Measurements from ENCODE around the gene NEIL3. TPM values are rescaled to one million over a fixed set of nuclear protein-coding genes. Genes with fewer than 3 reads are reported as not detected.

Gene NEIL3, protein sequence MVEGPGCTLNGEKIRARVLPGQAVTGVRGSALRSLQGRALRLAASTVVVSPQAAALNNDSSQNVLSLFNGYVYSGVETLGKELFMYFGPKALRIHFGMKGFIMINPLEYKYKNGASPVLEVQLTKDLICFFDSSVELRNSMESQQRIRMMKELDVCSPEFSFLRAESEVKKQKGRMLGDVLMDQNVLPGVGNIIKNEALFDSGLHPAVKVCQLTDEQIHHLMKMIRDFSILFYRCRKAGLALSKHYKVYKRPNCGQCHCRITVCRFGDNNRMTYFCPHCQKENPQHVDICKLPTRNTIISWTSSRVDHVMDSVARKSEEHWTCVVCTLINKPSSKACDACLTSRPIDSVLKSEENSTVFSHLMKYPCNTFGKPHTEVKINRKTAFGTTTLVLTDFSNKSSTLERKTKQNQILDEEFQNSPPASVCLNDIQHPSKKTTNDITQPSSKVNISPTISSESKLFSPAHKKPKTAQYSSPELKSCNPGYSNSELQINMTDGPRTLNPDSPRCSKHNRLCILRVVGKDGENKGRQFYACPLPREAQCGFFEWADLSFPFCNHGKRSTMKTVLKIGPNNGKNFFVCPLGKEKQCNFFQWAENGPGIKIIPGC
- polyA plus RNA-seq (0.82 to 7.6 TPM (median 5.6 TPM) in 3 replicates), polyA minus RNA-seq (0.73 to 5.8 TPM in 2 of 3 replicates, not detected in the other)
- not detected for polyA plus RNA-seq (2011; ENCODE audit: low read depth)
- polyA plus RNA-seq (2011; cell fraction: cytosol; rRNA removed): 1.2 and 2.4 TPM in 2 replicates
- polyA plus RNA-seq (2011; cell fraction: nucleus; rRNA removed): 1.0 and 1.6 TPM in 2 replicates
- polyA plus RNA-seq (2012; ENCODE audit: low replicate concordance): 0.07 and 3.7 TPM in 2 replicates
- not detected for polyA minus RNA-seq (2011; cell fraction: cytosol; rRNA and poly(A)+ RNA removed)
- polyA minus RNA-seq (2011; cell fraction: nucleus; rRNA and poly(A)+ RNA removed): 0.54 and 1.2 TPM in 2 replicates

DNA sequence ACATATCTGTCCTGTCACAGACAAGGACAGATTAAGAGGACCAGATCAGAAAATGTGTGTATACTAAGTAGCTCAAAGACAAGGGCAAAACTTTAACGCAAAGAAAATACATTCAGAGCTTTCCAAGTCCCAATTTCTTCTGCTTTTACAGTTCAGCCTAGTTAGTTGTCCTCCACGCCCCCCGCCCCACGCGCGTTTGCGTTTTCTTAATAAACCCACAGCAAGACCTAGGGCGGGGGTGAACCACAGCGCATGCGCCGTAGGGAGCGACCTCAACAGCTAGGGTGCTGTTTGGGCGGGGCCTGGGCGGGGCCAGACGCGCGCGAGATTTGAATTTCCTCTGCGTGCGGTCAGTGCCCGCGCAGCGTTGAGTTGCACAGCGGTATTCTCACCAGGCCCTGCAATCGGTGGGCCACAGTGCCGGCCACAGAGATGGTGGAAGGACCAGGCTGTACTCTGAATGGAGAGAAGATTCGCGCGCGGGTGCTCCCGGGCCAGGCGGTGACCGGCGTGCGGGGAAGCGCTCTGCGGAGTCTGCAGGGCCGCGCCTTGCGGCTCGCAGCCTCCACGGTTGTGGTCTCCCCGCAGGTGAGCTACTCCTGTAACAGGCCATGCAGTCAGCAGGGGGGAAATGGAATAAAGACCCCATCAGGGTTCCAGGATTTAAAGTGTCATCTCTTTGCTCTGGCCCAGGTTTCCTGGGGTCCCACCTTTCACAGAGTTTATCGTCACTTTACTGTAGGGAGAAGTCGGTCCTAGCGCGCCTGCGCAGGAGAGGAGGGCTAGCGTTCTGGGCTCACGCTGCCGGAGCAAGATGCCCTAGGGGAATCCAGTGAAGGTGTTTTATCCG is at the start of gene NEIL3:
NEIL3 (plus strand) TSS at position 353 of the 850 bp plus-strand sequence; CDS start at position 433, 80 bp downstream.
- FAIRE-seq (peak; percentile 44), DNase-seq (ENCODE audit: low read depth, low spot score) (peak; percentile 36)
- TF ChIP-seq EZH2 (IDR thresholded peaks at IDR 0.05; ENCODE audit: low read length): no peak
- TF ChIP-seq, protein P1, sequence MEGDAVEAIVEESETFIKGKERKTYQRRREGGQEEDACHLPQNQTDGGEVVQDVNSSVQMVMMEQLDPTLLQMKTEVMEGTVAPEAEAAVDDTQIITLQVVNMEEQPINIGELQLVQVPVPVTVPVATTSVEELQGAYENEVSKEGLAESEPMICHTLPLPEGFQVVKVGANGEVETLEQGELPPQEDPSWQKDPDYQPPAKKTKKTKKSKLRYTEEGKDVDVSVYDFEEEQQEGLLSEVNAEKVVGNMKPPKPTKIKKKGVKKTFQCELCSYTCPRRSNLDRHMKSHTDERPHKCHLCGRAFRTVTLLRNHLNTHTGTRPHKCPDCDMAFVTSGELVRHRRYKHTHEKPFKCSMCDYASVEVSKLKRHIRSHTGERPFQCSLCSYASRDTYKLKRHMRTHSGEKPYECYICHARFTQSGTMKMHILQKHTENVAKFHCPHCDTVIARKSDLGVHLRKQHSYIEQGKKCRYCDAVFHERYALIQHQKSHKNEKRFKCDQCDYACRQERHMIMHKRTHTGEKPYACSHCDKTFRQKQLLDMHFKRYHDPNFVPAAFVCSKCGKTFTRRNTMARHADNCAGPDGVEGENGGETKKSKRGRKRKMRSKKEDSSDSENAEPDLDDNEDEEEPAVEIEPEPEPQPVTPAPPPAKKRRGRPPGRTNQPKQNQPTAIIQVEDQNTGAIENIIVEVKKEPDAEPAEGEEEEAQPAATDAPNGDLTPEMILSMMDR (optimal IDR thresholded peaks at IDR 0.05 in 1 of 3, IDR thresholded peaks at IDR 0.05 in 1 of 3, conservative IDR thresholded peaks at IDR 0.05 in 1 of 3; ENCODE audit: extremely low read depth in 1 of 3, insufficient read depth in 2 of 3, low read length in 3 of 3): no peak
- Histone ChIP-seq H3K27me3 (ENCODE audit: control insufficient read depth, extremely low read depth, insufficient read depth, low read length) (no peaks in the 10 kb centered on the region), H3K36me3 (ENCODE audit: control insufficient read depth in 2 of 2, extremely low read depth in 1 of 2, insufficient read depth in 2 of 2, low read length in 2 of 2) (no peaks in the 10 kb centered on the region), H2AFZ (ENCODE audit: control insufficient read depth, low read length) (peak within 1 kb of the TSS; percentile 96), H3K27ac (ENCODE audit: control insufficient read depth, insufficient read depth, low read length) (peak within 1 kb of the TSS; percentile 67), H3K9me1 (ENCODE audit: control insufficient read depth, extremely low read depth, insufficient read depth, low read length) (no peaks in the 10 kb centered on the region), H3K79me2 (ENCODE audit: control insufficient read depth, insufficient read depth, low read length) (peaks cover 30% of the 10 kb centered on the region), H3K9ac (ENCODE audit: control insufficient read depth, extremely low read depth, insufficient read depth, low read length) (peak within 1 kb of the TSS; percentile 81), H4K20me1 (ENCODE audit: control insufficient read depth, extremely low read depth, insufficient read depth, low read length) (no peaks in the 10 kb centered on the region), H3K4me3 (ENCODE audit: control insufficient read depth in 2 of 3, extremely low read depth in 1 of 3, insufficient read depth in 2 of 3, low read depth in 1 of 3, low read length in 3 of 3) (peak within 1 kb of the TSS; percentile 84 to 99 (median 94)), H3K4me2 (ENCODE audit: control insufficient read depth, extremely low read depth, insufficient read depth, low read depth, low read length) (peak within 1 kb of the TSS; percentile 94), H3K4me1 (ENCODE audit: control insufficient read depth, extremely low read depth, insufficient read depth, low read length) (peaks cover 27% of the 10 kb centered on the region), H3K9me3 (ENCODE audit: control insufficient read depth, low read depth, low read length) (no peaks in the 10 kb centered on the region)
- dilution Hi-C loops (cut with MboI; ENCODE audit: extremely low pct_ligation_motif_present, low sequenced_read_pairs): no loop called here

DNA sequence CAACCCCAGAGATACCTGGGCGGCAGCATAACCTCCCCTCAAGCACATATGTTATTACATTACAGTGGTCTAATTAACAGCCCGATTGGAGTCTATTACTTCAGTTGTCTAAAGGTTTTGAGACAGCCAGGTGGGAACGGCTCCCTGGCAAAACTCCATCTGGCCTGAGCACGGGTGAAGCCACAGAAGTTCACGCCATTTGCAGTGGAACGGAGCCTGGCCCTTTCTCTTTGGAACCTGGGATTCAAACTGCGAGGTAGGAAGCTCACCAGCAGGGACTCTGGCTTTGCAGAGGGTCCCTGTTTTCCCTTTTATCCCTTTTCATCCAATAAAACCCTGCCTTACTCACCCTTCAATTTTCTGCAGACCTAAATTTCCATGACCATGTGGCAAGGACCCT is 45.9 kb upstream of the NEIL3 start:
- no peaks in the 10 kb centered on the region for H3K9me3 ChIP-seq (ENCODE audit: control insufficient read depth, low read depth, low read length)
- H3K27me3 ChIP-seq (ENCODE audit: control insufficient read depth, extremely low read depth, insufficient read depth, low read length): no peaks in the 10 kb centered on the region
- H3K36me3 ChIP-seq (ENCODE audit: control insufficient read depth in 2 of 2, extremely low read depth in 1 of 2, insufficient read depth in 2 of 2, low read length in 2 of 2): no peaks in the 10 kb centered on the region
- H3K27ac ChIP-seq (ENCODE audit: control insufficient read depth, insufficient read depth, low read length): no peak overlapping the region
- DNase-seq (ENCODE audit: low read depth, low spot score) (no peak), FAIRE-seq (no peak)
- no peak overlapping the region for H2AFZ ChIP-seq (ENCODE audit: control insufficient read depth, low read length)
- no peaks in the 10 kb centered on the region for H3K4me1 ChIP-seq (ENCODE audit: control insufficient read depth, extremely low read depth, insufficient read depth, low read length)
- H3K9ac ChIP-seq (ENCODE audit: control insufficient read depth, extremely low read depth, insufficient read depth, low read length): no peak overlapping the region
- no peaks in the 10 kb centered on the region for H3K79me2 ChIP-seq (ENCODE audit: control insufficient read depth, insufficient read depth, low read length)
- H3K9me1 ChIP-seq (ENCODE audit: control insufficient read depth, extremely low read depth, insufficient read depth, low read length): no peaks in the 10 kb centered on the region
- dilution Hi-C loops (cut with MboI; ENCODE audit: extremely low pct_ligation_motif_present, low sequenced_read_pairs): no loop called here
- TF ChIP-seq EZH2 (IDR thresholded peaks at IDR 0.05; ENCODE audit: low read length): no peak
- TF ChIP-seq, protein P1 (optimal IDR thresholded peaks at IDR 0.05 in 1 of 3, IDR thresholded peaks at IDR 0.05 in 1 of 3, conservative IDR thresholded peaks at IDR 0.05 in 1 of 3; ENCODE audit: extremely low read depth in 1 of 3, insufficient read depth in 2 of 3, low read length in 3 of 3): no peak
- no peak overlapping the region for H3K4me2 ChIP-seq (ENCODE audit: control insufficient read depth, extremely low read depth, insufficient read depth, low read depth, low read length)
- no peak overlapping the region for H3K4me3 ChIP-seq (ENCODE audit: control insufficient read depth in 2 of 3, extremely low read depth in 1 of 3, insufficient read depth in 2 of 3, low read depth in 1 of 3, low read length in 3 of 3)
- no peaks in the 10 kb centered on the region for H4K20me1 ChIP-seq (ENCODE audit: control insufficient read depth, extremely low read depth, insufficient read depth, low read length)

Measured in keratinocyte (primary cell).